ENCODE measurements around the gene LMO4. TPM values are rescaled to one million over a fixed set of nuclear protein-coding genes. Genes with fewer than 3 reads are reported as not detected.

Gene LMO4
- total RNA-seq, 1 experiment from 2014 or later, result 88.9 TPM

- TF ChIP-seq FOXP4 (CRISPR knock-in tag; IDR thresholded peaks at IDR 0.05), result no peak
Measured at GRCh38 chr1:87394982-87395381, 66.3 kb downstream of the LMO4 start (continued).

All from WTC11 (cell line).